ENCODE results near the gene SLC2A5.
A peak's percentile ranks its signal among the peaks of the same experiment; 100 is the strongest.
"Not testable (repeated sequence)": the region's sequence is repeated elsewhere in the genome, so short reads cannot be mapped to it uniquely, and the experiment has no call there.

The SLC2A5 gene

GRCh38 chr1:9004031-9004699 lies 65.3 kb downstream of the SLC2A5 start:
- no peak for DNase-seq

GRCh38 chr1:9002215-9002560 lies 67.2 kb downstream of the SLC2A5 start:
- DNase-seq, result not testable (repeated sequence)

- DNase-seq, result not testable (repeated sequence)
Observed at GRCh38 chr1:9001534-9002214, 67.8 kb downstream of the SLC2A5 start.

GRCh38 chr1:8993962-8994675 lies 75.3 kb downstream of the SLC2A5 start:
- DNase-seq, result not testable (repeated sequence)

GRCh38 chr1:8992936-8993687 lies 76.3 kb downstream of the SLC2A5 start:
- no peak for DNase-seq

GRCh38 chr1:8989821-8990220 lies 79.6 kb downstream of the SLC2A5 start:
- DNase-seq, result peak; percentile 54

GRCh38 chr1:8989061-8989460 lies 80.4 kb downstream of the SLC2A5 start:
- DNase-seq, result no peak

- DNase-seq, result no peak
Observed at GRCh38 chr1:8988618-8988967, 80.8 kb downstream of the SLC2A5 start.

- DNase-seq, result peak; percentile 72
Observed at GRCh38 chr1:8987881-8988617, 81.4 kb downstream of the SLC2A5 start.

- no peak for DNase-seq
Observed at GRCh38 chr1:8986814-8987190, 82.6 kb downstream of the SLC2A5 start.

GRCh38 chr1:8985915-8986813 lies 83.3 kb downstream of the SLC2A5 start:
- DNase-seq, result no peak

Measured in activated CD4-positive, alpha-beta T cell treated with anti-CD3 and anti-CD28 coated beads, Interleukin-2, amount 50 U/mL, for 16 hours (primary cell).